CD4-positive, alpha-beta T cell treated with Interleukin-1 beta for 1 hour (primary cell): ENCODE data around the gene SPATA6.
"Not testable (repeated sequence)": the region's sequence is repeated elsewhere in the genome, so short reads cannot be mapped to it uniquely, and the experiment has no call there.

Experiments
- DNase-seq, 2 donors: peaks; one replicate each; pipeline ENCODE4 v3.0.0-alpha.2; 2020 to 2022

Gene SPATA6

GRCh38 chr1:48338257-48338656, 133.7 kb downstream of the SPATA6 start:
- DNase-seq, result no peak

- DNase-seq, result no peak
These were observed 138.7 kb downstream of the SPATA6 start for GRCh38 chr1:48333316-48333715.

- no peak for DNase-seq
These were observed 139.9 kb downstream of the SPATA6 start for GRCh38 chr1:48332115-48332514.

GRCh38 chr1:48329905-48330304, 142.1 kb downstream of the SPATA6 start:
- DNase-seq, result no peak

DNA sequence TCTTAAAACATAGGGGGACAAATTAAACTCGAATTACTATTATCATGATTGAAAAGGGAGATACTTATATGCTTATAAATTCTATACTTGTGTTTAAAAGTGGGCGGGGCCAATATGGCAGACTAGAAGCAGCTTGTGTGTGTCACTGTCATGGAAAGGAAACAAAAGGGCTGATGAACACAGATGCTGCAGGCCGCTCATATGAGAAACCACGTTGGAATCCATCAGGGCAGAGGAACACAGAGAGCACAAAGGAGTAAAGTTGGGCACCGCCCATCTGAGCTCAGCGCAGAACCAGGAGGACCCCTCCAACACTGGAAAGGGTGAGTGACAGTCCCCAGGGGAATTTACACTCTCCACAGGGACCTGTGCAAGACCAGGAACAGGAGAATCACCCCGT, 142.5 kb downstream of the SPATA6 start:
- DNase-seq, result no peak

- not testable (repeated sequence) for DNase-seq
These were observed 160.2 kb downstream of the SPATA6 start for GRCh38 chr1:48311829-48312228.

DNA sequence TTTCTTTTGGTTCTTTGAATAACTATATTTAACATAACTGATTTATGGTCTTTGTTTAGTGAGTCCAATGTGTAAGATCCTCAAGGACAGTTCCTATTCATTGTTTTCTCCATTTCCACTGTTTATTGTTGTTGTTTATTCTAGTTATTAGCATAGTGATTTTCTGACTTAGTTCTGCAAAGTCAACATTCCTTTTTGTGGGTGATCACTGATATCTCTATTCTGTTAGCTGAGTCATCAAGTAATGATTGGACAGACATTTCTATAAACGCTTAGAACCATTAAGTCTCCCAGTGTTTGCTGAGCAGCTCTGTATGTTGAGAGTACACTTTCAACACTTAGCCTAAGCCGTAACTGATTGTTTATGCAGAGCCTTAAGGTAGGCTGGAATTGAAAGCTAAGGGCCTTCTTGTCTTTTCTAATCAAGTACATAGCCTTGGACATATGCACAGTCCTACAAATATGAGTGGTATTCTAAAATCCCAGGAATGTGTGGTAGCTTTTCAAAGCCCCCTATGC, 162.4 kb downstream of the SPATA6 start:
- DNase-seq, result no peak

DNA sequence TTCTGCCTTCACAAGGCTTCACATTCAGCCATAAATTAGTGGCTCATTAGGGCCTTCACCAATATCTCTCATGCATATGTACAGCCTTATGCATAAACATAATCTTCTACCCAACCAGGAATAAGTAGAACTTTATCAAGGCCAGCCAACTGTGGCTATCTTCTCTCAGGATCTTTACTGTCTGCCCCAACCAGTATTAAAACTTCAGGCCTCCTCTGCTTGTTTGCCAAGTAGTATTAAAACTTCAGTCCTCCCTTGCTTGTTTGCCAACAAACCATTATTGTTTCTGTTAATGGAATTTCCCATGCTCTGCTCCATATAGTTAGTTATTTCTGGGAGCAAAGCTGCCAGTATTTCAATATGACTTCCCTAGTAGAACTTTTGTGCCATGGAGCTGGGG, 169.4 kb downstream of the SPATA6 start:
- DNase-seq, result no peak

DNA sequence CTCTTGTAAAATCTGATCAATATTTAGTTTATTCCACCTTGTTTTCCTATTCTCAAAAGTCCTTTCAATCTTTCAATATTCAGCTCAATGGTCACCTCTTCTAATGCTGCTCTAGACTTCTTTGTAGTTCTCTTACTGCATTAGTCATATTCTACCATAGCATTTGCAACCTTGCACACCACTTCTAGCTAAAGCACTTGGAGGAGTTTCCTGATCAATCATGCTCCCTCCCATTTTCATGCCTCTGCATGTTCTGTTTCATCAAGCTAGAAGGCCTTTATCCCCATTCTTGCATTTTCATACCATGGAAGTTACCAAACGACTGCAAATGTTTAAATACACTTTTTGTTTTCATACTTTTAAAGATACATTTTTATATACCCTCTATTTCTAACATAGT, 177.3 kb downstream of the SPATA6 start:
- no peak for DNase-seq

DNA sequence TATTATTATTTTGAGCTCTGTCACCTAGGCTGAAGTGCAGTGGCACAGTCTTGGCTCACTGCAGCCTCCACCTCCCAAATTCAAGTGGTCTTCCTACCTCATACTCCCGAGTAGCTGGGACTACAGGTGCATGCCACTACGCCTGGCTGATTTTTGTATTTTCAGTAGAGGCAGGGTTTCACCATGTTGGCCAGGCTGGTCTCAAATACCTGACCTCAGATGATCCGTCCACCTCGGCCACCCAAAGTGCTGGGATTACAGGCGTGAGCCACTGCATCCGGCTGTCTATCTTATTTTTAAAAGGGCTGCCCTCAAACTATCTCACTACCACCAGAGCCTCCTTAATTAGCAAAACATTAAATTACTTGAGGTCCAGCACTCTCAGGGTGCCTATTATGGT, 177.9 kb downstream of the SPATA6 start:
- not testable (repeated sequence) for DNase-seq

- DNase-seq, result no peak
These were observed 179.3 kb downstream of the SPATA6 start for GRCh38 chr1:48292706-48293105.

DNA sequence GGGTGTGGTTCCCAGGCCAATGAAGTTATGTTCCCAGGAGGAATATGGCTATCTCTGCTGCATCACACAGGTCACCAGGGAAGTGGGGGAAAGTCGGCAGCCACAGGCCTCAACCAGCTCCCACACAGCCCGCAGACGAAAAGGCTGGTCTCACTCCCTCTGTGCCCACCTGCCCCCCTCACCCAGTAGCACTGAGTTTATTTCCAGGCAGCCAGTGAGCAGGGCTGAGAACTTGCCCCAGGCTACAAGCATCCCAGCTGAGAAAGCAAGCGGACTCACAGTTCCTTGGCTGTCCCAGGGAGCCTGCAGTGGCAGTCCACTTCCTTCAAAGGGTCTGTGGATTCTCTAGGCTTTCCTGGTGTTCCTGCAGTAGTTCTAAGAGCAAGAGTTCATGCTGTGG, 180.6 kb downstream of the SPATA6 start:
- no peak for DNase-seq

GRCh38 chr1:48285525-48285924, 186.5 kb downstream of the SPATA6 start:
- DNase-seq, result no peak

- DNase-seq, result not testable (repeated sequence)
These were observed 187.1 kb downstream of the SPATA6 start for GRCh38 chr1:48284696-48285420.

- not testable (repeated sequence) for DNase-seq
These were observed 189.7 kb downstream of the SPATA6 start for GRCh38 chr1:48282329-48282728.

- DNase-seq, result not testable (repeated sequence)
These were observed 194.6 kb downstream of the SPATA6 start for GRCh38 chr1:48277437-48277836.

DNA sequence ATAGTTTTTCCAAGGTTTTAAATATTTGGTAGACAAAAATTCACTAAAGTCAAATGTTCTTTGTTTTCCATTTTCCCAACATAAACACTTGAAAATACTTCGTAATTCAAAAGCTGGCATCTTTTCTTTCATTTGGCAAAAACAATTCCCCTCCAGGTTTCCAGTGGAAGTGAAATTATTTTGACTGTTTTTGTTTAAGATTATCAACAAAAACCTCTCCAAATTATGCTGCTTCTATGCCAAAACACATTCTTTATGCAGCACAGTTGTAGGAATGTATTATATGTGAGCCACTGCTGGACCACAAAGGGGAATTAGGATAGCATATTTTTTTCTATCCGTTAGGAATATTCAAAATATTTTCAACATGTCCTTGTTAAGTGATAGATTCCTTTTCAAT, 205.4 kb downstream of the SPATA6 start:
- no peak for DNase-seq

DNA sequence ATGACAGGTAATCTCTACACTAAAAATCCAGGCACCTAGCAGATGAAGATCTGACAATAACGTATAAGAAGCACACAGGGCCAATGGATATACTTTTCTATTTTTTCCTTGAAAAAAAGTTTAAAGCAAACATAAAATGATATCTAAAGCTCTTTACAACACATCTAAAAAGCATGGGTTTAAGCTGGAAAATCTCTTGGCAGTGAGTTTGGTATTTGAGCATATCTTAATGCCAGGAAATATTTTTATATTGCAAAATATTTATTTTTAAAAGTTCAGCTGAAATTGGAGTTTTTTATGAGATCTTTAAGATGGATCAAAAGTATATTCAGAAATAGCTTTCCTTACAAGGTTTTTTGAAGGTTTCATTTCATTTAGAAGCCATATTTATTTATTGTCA, 209.0 kb downstream of the SPATA6 start:
- DNase-seq, result no peak

DNA sequence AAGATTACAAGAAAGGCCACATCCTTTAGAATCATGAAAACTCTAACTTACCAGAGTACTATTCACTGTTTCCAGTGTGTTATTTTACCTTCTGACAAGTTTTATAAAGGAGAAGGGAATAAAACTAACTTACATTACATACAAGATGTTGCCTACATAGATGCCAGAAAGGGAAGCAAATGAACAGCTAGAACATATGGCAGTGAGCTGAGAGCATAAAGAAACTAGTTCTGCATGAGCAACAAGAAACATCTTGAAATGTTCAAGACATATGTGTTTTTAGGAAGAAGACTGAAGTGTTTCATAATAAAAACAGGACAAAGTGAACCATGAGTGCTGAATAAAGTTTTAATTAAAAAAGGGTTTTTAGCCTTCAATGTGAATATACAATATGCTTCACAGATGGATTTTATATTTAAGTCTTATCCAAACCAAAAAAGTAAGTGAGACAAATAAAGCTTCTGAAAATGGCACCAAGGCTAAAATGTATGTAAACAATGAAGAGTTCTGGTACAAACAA, 210.1 kb downstream of the SPATA6 start:
- DNase-seq, result no peak

DNA sequence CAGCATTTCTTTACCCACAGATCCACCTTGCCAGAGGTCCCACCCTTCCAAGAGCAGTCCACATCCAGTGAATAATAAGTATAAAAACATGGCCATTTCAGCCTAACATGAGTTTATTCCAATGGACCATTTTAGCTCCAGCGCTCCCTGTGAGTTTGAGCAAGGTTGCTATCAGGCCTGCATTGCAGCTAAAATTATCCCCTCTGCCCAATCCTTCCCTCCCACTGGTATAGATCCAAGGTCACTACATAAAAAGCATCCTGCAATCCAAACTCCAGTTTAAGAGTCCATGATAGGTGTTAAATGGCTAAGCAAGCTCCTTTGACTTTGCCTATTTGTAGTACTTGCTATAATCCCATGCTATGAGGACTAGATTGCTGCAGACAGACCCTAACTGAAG, 213.9 kb downstream of the SPATA6 start:
- DNase-seq, result no peak

GRCh38 chr1:48254254-48254653, 217.8 kb downstream of the SPATA6 start:
- no peak for DNase-seq

- DNase-seq, result no peak
These were observed 220.2 kb downstream of the SPATA6 start for GRCh38 chr1:48251821-48252220.

DNA sequence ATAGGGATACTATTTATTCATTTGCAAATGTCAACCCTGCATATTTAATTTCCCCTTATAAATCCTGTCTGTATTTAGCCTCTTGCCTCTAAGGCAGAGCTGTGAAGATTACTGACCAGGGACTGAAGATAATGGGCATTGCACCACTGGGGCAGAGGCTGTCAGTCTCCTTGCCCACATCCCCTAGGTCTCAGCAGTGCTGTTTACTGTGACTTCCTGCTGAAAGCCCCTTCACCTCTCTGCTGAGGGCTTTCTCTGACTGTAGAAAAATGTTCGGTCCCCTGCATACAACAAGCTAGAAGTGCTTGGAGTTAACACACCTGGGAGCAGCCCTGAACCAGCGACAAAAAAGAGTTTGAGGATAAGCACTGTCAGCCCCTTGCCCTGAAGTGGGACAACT, 220.7 kb downstream of the SPATA6 start:
- DNase-seq, result no peak

DNA sequence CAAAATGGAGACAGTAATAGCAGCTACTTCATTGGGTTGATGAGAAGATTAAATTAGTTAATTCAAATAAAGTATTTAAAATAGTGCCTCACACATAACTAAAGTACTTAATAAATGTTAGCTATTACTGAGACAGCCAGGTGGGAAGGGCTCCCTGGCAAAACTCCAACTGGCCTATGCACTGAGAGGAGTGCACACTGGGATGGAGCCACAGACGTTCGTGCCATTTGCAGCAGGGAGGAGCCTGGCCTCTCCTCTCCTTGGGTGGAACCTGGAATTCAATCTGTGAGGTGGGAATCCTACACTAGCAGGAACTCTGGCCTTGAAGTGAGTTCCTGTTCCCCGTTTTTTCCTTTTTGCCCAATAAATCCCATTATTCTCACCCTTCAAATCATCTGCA, 221.4 kb downstream of the SPATA6 start:
- DNase-seq, result no peak

GRCh38 chr1:48249868-48250267, 222.1 kb downstream of the SPATA6 start:
- DNase-seq, result no peak
